IPS-18a (cell line): Measurements from ENCODE around the gene CATSPERE.
"Not testable (repeated sequence)": the region's sequence is repeated elsewhere in the genome, so short reads cannot be mapped to it uniquely, and the experiment has no call there.

ENCODE experiments used
- H3K27ac ChIP-seq: one replicate; pipeline ENCODE4 v1.5.1; 2013; ENCODE audit warnings: low read length
- H3K27me3 ChIP-seq: one replicate; pipeline ENCODE4 v1.6.1; 2013; ENCODE audit warnings: mild to moderate bottlenecking, low read length; ENCODE audit not compliant: control insufficient read depth, insufficient read depth
- H3K36me3 ChIP-seq: one replicate; pipeline ENCODE4 v1.6.1; 2013; ENCODE audit warnings: low read depth, low read length; ENCODE audit not compliant: control insufficient read depth
- H3K4me1 ChIP-seq: one replicate; pipeline ENCODE4 v1.6.1; 2013; ENCODE audit warnings: low read depth, low read length; ENCODE audit not compliant: control insufficient read depth
- H3K4me3 ChIP-seq: one replicate; pipeline ENCODE4 v1.5.1; 2013; ENCODE audit warnings: low read length
- H3K9ac ChIP-seq: one replicate; pipeline ENCODE4 v1.6.1; 2013; ENCODE audit warnings: mild to moderate bottlenecking, low read length, moderate library complexity
- H3K9me3 ChIP-seq: one replicate; pipeline ENCODE4 v1.6.1; 2013; ENCODE audit warnings: low read depth, low read length; ENCODE audit not compliant: control insufficient read depth

CATSPERE gene

DNA sequence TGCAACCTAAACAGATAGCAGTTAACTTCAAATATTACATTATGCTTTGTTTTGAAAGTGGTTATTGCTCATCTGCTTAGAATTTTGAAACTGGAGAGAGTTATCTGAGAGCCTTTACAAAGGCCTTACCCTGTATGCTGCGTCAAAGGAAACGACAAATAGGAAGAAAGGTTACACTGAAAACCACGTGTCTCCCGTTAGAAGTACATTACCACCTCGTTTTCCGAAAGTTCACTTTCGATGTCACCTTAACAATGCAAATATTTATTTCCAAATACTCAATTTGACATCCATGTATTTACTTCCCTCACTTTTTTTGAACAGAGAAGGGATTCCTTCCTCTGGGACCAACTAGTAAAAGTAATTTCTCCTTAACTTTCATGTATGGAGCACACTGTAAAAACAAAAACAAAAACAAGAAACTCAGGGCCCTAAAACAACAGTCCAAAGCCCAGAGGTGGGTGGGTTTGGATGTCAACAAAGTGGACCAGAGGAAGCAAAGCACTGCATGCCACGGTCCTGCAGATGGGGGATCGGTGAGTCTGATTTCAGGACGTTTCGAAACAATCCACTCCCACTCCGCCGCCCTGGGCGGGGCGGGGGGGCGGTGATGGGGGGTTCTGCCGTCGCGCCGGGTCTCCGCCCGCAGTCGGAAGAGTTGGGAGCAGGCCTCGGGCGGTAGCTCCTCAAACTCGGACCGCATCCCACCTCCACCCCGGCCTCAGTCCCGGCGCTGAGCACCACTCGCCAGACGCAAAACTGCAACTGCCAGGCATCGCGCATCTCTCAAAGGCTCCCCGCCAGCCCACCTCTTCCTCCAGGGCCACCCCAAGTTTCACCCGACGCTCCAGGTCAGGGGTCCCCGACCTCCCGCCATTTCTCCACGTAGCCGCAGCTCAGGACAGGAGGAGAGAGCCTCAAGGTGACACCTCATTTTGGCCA is 10.2 kb upstream of the CATSPERE start:
- peak overlapping the region; percentile 87 for H3K9ac ChIP-seq
- no peaks in the 10 kb centered on the region for H3K36me3 ChIP-seq
- peak overlapping the region; percentile 79 for H3K4me3 ChIP-seq
- H3K4me1 ChIP-seq: peaks cover 67% of the 10 kb centered on the region
- no peaks in the 10 kb centered on the region for H3K27me3 ChIP-seq
- peak overlapping the region; percentile 43 for H3K27ac ChIP-seq
- no peaks in the 10 kb centered on the region for H3K9me3 ChIP-seq

- peak within 1 kb of the TSS; percentile 43 for H3K27ac ChIP-seq
- H3K9ac ChIP-seq: peak within 1 kb of the TSS; percentile 87
- H3K4me1 ChIP-seq: peaks cover 67% of the 10 kb centered on the region
- peak within 1 kb of the TSS; percentile 79 for H3K4me3 ChIP-seq
- H3K9me3 ChIP-seq: no peaks in the 10 kb centered on the region
- H3K36me3 ChIP-seq: no peaks in the 10 kb centered on the region
- no peaks in the 10 kb centered on the region for H3K27me3 ChIP-seq
Observed at GRCh38 chr1:244451539-244451950, 9.5 kb upstream of the CATSPERE start, which contains the start of gene ADSS2. Gene ADSS2, minus strand, starts transcription at chr1:244451909. Its CDS starts 92 bp downstream, at chr1:244451817.

- no peaks in the 10 kb centered on the region for H3K27me3 ChIP-seq
- H3K27ac ChIP-seq: no peak overlapping the region
- peak overlapping the region; percentile 87 for H3K9ac ChIP-seq
- peaks cover 64% of the 10 kb centered on the region for H3K4me1 ChIP-seq
- H3K36me3 ChIP-seq: no peaks in the 10 kb centered on the region
- no peaks in the 10 kb centered on the region for H3K9me3 ChIP-seq
- H3K4me3 ChIP-seq: peak overlapping the region; percentile 79
Observed at GRCh38 chr1:244451951-244452795, 8.9 kb upstream of the CATSPERE start.

- no peaks in the 10 kb centered on the region for H3K9me3 ChIP-seq
- H3K4me1 ChIP-seq: peaks cover 42% of the 10 kb centered on the region
- no peak overlapping the region for H3K4me3 ChIP-seq
- H3K9ac ChIP-seq: no peak overlapping the region
- H3K36me3 ChIP-seq: no peaks in the 10 kb centered on the region
- H3K27me3 ChIP-seq: no peaks in the 10 kb centered on the region
- no peak overlapping the region for H3K27ac ChIP-seq
Observed at GRCh38 chr1:244454412-244454811, 6.7 kb upstream of the CATSPERE start.

DNA sequence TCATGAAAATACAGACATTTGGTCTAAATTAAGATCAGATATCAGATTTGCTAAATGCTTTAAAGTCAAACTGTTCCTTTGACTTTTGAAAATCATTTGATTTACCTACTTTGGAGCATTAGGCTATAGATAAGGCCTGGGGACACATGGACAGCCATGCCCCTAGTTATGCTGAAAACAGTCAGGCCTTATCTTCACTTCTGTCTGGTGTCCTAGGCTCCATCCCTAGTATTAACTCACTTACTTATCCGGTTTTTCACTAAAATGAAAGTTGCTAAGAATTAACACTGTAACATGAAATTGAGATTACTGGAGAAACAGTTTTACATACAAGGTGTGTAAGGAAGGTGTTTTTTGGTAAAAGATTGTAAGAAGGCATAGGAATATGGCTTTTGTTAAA is 4.5 kb upstream of the CATSPERE start:
- Histone ChIP-seq H3K9me3 (no peaks in the 10 kb centered on the region), H3K27ac (no peak overlapping the region), H3K4me1 (peaks cover 28% of the 10 kb centered on the region), H3K27me3 (no peaks in the 10 kb centered on the region), H3K9ac (no peak overlapping the region), H3K36me3 (no peaks in the 10 kb centered on the region), H3K4me3 (no peak overlapping the region)

GRCh38 chr1:244458781-244459180 is 2.3 kb upstream of the CATSPERE start:
- H3K4me1 ChIP-seq: peaks cover 28% of the 10 kb centered on the region
- H3K4me3 ChIP-seq: no peak overlapping the region
- H3K9me3 ChIP-seq: no peaks in the 10 kb centered on the region
- no peak overlapping the region for H3K27ac ChIP-seq
- no peaks in the 10 kb centered on the region for H3K27me3 ChIP-seq
- no peaks in the 10 kb centered on the region for H3K36me3 ChIP-seq
- no peak overlapping the region for H3K9ac ChIP-seq

DNA sequence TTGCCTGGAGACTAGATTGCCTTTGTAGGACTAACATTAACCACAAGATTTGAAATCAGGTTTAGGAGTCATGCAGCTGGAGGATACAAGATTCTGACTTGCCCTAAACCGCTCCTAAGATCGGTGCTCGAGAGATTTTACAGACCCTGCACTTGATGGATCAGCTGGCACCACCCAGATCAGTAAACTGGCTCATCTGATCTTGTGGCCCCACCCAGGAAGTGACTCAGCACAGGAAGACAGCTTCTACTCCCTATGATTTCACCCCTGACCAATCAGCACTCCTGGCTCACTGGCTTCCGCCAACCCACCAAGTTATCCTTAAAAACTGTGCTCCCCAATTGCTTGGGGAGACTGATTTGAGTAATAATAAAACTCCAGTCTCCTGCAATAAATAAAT is 876 bp upstream of the CATSPERE start:
- H3K27me3 ChIP-seq: no peaks in the 10 kb centered on the region
- no peaks in the 10 kb centered on the region for H3K9me3 ChIP-seq
- no peaks in the 10 kb centered on the region for H3K36me3 ChIP-seq
- H3K4me1 ChIP-seq: peaks cover 14% of the 10 kb centered on the region
- no peak overlapping the region for H3K27ac ChIP-seq
- no peak overlapping the region for H3K9ac ChIP-seq
- no peak overlapping the region for H3K4me3 ChIP-seq

DNA sequence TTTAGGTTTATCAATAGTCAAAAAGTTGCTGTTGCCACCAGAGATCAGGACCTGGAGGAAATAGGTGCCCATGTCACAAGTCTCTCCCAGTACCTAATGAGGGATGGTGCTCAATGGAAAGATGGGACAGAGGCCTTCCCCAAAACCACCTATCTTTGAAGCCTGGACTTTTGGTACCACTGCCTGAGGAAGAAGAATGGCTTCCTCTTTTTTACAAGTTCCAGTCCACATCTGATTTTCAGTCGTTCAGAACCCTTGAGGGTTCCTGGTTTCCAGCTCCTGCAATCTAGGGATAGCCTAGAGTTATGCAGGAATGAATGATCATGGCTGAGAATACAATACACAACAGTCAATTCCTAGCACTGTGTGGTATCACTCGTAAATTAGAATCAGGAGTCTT is 5.7 kb downstream of the CATSPERE start:
- Histone ChIP-seq H3K27ac (no peak overlapping the region), H3K9ac (no peak overlapping the region), H3K4me1 (no peaks in the 10 kb centered on the region), H3K9me3 (no peaks in the 10 kb centered on the region), H3K27me3 (no peaks in the 10 kb centered on the region), H3K4me3 (no peak overlapping the region), H3K36me3 (no peaks in the 10 kb centered on the region)

DNA sequence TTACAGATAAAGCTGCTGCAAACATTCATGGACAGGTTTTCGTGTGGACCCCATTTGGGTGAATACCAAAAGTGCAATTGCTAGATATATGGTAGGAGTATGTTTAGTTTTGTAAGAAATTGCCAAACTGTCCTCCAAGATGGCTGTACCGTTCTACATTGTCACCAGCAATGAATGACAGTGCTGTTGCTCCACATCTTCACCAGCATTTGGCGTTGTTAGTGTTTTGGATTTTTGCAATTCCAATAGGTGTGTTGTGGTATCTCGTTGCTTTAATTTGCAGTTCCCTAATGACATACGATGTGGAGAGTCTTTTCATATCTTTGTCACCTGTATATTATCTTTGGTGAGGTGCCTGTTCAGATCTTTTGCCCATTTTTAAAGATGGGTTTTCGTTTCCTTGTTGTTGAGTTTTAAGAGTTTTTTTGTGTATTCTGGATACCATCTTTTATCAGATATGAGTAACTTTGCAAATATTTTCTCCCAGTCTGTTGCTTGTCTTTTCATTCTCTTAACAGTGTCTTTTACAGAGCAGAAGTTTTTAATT is 12.1 kb downstream of the CATSPERE start:
- H3K36me3 ChIP-seq: no peaks in the 10 kb centered on the region
- no peaks in the 10 kb centered on the region for H3K4me1 ChIP-seq
- H3K4me3 ChIP-seq: no peak overlapping the region
- no peak overlapping the region for H3K27ac ChIP-seq
- H3K9ac ChIP-seq: no peak overlapping the region
- H3K27me3 ChIP-seq: no peaks in the 10 kb centered on the region
- no peaks in the 10 kb centered on the region for H3K9me3 ChIP-seq

GRCh38 chr1:244484971-244485370 is 23.9 kb downstream of the CATSPERE start:
- H3K36me3 ChIP-seq, H3K27ac ChIP-seq, H3K27me3 ChIP-seq, H3K9me3 ChIP-seq, H3K4me1 ChIP-seq, H3K9ac ChIP-seq, H3K4me3 ChIP-seq: not testable (repeated sequence)

DNA sequence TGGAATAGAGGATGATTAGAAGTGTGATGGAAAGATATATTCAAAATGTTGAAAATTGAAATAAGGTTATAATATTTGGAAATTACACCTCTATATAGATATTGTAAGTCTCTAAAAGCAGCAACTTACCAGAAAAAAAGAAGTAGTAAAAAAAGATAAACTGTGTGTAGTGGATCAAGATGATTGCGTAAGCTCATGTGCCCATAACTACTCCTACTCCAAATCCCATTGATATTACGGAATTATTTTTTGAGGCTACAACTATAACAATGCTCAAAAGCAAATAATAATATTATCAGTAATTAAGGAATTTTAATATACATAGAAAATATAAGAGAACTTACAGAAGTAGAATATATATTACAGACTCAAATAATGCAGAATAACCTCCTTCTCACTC is 33.6 kb downstream of the CATSPERE start:
- Histone ChIP-seq H3K9me3 (no peaks in the 10 kb centered on the region), H3K27me3 (no peaks in the 10 kb centered on the region), H3K4me3 (no peak overlapping the region), H3K9ac (no peak overlapping the region), H3K4me1 (no peaks in the 10 kb centered on the region), H3K36me3 (no peaks in the 10 kb centered on the region), H3K27ac (no peak overlapping the region)
